ENCODE results near the gene CTSD.

The CTSD gene

GRCh38 chr11:1729692-1730011, 34.1 kb downstream of the CTSD start:
- DNase-seq (ENCODE audit: low read depth) = no peak

GRCh38 chr11:1728931-1729691, 34.6 kb downstream of the CTSD start:
- DNase-seq (ENCODE audit: low read depth) = no peak

GRCh38 chr11:1728301-1728700, 35.4 kb downstream of the CTSD start:
- no peak for DNase-seq (ENCODE audit: low read depth)

GRCh38 chr11:1727861-1728260, 35.9 kb downstream of the CTSD start:
- no peak for DNase-seq (ENCODE audit: low read depth)

GRCh38 chr11:1727096-1727690, 36.5 kb downstream of the CTSD start:
- DNase-seq (ENCODE audit: low read depth) = no peak

- no peak for DNase-seq (ENCODE audit: low read depth)
Observed at GRCh38 chr11:1719781-1720180, 43.9 kb downstream of the CTSD start.

- DNase-seq (ENCODE audit: low read depth) = no peak
Observed at GRCh38 chr11:1718326-1718725, 45.4 kb downstream of the CTSD start.

GRCh38 chr11:1717745-1718144, 46.0 kb downstream of the CTSD start:
- no peak for DNase-seq (ENCODE audit: low read depth)

GRCh38 chr11:1714908-1715885, 48.5 kb downstream of the CTSD start:
- no peak for DNase-seq (ENCODE audit: low read depth)

- DNase-seq (ENCODE audit: low read depth) = no peak
Observed at GRCh38 chr11:1708716-1709115, 55.0 kb downstream of the CTSD start.

- no peak for DNase-seq (ENCODE audit: low read depth)
Observed at GRCh38 chr11:1707751-1708150, 56.0 kb downstream of the CTSD start.

- DNase-seq (ENCODE audit: low read depth) = no peak
Observed at GRCh38 chr11:1706634-1707400, 56.9 kb downstream of the CTSD start.

GRCh38 chr11:1705126-1706052, 58.3 kb downstream of the CTSD start:
- no peak for DNase-seq (ENCODE audit: low read depth)

GRCh38 chr11:1703146-1703545, 60.6 kb downstream of the CTSD start:
- no peak for DNase-seq (ENCODE audit: low read depth)
